GM18520 (cell line): Measurements from ENCODE around the gene IL34.
"Not testable (repeated sequence)": the region's sequence is repeated elsewhere in the genome, so short reads cannot be mapped to it uniquely, and the experiment has no call there.

Experiments
- ATAC-seq: cut with Tn5 transposase; IDR thresholded peaks from one replicate; pipeline ENCODE4 v1.9.1; 2021; ENCODE audit not compliant: unreplicated experiment

Gene IL34

GRCh38 chr16:70656712-70657263, 10.4 kb downstream of the IL34 start:
- ATAC-seq: no peak

DNA sequence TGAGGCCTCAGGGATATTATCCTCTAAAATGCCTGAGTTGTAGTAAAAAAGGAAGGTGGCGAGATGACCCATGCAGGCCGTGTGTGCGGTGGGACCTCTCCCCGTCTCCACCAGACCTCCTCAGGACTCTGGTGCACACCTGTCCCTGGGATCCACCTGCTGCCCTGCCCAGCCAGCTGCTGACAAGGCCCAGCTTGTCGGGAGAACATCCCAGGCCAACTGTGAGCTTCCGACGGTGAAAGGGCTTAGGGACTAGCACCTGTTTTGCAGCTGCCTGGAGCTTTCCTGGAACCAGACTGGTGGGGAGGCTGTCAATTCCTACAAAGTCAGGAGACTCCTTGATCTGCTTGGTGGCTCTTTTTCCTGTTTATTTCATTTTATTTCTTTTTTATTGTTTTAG, 11.6 kb downstream of the IL34 start:
- ATAC-seq: no peak

- no peak for ATAC-seq
Measured at GRCh38 chr16:70658921-70659320, 12.6 kb downstream of the IL34 start.

GRCh38 chr16:70659546-70659945, 13.2 kb downstream of the IL34 start:
- no peak for ATAC-seq

- ATAC-seq: no peak
Measured at GRCh38 chr16:70659953-70660671, 13.8 kb downstream of the IL34 start.

GRCh38 chr16:70660672-70661350, 14.5 kb downstream of the IL34 start:
- ATAC-seq: no peak

DNA sequence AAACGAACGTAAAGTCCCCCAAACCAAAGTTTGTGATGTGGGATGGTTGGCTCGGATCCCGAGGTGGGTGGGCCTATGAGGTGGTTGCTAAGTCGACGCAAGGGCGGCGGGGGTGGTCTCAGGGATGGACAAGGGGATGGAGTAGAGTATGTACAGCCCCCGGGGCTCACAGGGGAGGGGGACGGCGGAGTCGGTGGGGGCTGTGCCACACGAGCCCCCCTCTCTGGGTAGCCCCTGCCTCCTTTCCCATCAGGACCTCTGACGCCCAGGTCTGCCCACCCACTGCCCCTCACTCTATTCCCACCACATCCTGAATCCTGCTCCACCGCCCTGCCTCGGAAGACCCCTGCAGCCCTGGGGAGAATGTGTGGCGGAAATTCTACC, 15.2 kb downstream of the IL34 start:
- no peak for ATAC-seq

DNA sequence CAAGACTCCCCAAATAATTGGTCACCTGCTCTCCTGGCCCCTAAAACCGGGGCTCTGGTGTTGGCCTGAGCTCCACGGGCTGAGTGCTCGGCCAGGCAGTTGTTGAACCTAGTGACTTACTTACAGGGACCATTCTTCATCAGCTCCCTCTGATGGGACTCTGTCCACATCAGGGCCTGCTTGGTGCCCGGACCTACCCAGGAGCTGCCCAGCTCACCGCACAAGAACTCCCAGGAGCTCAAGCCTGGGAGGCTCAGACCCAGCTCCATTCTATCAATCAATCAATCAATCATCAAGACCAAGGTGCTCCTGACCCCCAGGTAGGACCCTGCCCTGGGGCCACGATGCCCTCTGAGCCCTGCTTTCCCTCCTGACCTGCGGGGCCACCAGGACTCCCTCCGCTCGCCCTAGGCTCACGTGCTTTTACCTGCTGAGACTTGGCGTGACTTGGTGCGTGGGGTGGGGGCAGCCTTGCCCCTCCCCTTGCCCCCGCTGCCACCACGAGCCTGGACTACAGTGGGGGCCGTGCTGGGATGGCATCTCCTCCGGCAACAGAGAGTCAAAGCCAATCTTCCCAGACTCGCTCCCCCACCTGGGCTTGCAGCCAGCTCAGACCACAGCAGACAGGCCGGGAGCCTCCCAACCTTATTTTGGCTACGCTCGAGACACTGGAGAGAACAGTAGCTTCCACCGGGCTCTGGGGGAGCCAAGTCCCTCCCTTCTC, 15.7 kb downstream of the IL34 start:
- no peak for ATAC-seq

DNA sequence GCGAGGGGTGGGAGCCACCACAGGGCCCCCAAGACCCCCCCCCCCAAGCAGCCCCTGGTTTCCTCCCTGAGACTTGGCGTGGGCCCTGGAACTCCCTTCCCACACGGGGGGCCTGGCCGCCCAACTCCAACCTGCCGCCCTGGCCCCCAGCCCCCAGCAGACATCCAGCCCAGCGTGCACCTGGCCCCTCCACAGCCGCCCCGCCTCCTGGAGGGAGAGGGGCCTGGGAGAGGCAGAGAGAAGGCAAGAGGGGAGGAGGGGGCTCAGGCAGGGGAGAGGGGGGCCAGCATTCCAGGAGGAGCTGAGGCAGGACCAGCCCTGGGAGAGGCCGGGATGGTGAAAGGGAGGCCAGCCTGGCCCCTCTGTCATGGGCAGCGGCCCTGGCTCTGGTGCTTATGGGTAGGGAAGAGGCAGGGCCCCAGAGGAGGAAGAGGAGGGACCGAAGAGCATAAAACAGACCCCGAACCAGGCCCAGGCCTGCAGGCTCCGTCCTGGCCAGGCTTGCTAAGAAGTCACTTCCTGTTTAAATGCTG, 16.7 kb downstream of the IL34 start:
- no peak for ATAC-seq

DNA sequence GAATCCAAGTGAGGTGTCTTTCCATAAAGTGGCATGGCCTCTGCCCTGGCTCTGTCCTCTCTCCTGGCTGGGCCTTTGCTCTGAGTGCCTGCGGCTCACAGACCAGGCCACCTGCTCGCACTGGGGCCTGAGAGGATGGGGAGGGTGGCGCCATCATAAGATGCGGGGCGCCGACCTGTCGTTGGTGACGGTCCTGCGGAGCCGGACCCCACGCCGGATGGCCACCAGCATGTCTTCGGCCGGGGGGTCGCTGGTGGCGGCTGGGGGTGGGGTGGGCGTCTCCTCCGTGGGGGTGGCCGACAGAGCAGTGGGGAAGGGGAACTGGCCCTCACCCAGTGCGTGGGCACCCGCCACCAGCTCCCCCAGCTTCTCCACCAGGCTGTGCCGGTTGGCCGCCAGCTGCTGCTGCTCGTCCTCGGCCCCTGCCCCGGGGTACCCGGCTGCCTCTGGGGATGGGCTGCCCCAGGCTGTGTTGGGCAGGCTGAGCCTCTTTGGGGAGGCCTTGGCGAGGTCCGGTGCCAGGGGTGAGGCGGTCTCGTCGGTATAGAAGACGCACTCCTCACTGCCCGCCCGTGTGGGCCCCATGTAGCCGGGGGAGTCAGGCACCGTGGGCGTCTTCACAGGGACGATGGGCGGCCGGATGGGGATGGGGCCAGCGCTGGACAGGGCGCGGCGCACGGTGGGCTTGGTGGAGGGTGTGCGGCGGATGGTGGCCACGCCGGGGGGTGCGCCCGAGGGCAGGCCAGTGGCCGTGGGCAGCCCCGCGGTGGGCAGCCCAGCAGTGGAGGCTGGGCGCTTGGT, 17.4 kb downstream of the IL34 start:
- no peak for ATAC-seq

- no peak for ATAC-seq
Measured at GRCh38 chr16:70664325-70665112, 18.2 kb downstream of the IL34 start.

DNA sequence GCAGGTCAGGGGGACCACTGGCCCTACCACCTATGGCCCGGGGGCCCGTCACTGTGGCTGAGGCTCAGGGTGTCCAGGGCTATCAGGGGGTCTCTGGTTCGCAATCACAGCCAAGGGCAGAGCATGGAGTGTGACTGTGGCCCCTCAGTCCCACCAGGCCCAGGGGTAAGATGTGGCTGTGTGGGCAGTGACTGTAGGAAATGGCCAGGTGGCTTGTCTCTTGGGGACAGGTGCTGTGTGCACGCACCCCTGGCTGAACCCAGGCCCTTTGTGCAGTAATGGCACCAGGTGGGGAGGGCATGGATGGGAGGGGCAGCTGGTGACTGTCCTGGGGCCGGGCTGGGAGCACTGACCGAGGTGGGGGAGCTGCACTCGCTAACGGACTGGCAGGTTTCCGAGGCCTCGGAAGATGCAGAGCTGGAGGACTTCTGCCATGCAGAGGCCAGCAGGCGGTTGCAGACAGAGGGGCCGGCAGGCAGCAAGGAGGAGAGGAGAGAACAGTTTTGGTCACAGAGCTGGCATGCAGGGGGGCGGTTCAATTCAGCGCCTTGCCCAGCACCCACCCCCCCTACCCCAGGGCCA, 18.8 kb downstream of the IL34 start:
- ATAC-seq: no peak

DNA sequence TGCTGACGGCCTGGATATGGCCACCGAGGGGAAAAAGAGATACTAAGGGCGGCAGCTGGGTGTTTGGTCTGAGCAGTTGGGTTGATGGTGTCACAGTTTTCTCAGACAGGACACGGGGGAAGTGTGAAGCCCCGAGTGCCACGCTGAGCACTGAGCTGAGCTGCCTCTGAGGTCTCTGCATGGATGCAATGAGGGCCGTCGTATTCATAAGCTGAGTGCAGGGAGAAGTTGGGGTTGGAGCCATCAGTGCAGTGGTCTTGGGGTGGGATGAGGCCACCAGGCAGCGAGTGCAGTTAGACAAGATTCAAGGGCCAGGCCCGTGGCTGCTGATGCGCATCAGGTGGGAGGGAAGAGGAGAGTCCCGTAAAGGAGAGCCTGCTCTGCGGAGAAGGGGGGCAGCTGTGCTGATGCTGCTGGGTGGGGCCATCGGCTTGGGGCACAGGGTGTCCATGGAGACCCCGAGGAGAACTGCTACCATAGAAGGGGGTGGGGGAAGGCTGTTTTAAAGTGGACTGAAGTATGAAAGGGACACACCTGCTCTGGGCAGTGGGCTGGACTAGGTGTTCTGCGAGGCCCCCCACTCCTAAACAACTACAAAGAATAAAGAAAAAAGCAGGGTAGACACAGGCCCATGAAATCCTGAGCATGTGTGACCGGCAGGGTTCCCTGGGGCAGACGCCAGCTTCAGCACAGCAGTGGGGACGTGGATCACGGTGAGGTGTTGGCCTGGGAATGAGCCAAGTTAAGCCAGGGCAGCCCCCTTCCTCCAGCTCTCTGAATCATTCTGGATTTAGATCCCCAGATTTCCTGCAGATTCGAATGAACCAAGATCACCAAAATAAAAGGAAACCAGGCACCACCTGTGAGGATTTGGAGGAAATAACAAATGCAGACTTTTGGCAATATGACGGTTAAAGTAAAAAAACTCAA, 19.7 kb downstream of the IL34 start:
- no peak for ATAC-seq

DNA sequence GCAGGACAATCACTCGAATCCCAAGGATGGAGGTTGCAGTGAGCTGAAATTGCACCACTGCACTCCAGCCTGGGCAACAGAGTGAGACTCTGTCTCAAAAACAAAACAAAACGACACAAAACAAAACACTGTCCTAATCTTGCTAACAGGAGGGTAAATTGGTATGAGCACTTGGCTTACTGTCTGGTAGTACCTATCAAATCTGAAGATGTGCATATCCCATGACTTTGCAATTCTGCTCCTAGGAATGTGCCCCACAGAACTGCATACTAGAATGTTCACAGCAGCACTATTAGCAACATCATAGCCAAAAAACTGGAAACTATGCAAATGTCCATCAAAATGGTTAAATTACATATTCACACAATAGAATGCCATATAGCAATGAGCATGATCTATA, 23.8 kb downstream of the IL34 start:
- ATAC-seq: no peak

DNA sequence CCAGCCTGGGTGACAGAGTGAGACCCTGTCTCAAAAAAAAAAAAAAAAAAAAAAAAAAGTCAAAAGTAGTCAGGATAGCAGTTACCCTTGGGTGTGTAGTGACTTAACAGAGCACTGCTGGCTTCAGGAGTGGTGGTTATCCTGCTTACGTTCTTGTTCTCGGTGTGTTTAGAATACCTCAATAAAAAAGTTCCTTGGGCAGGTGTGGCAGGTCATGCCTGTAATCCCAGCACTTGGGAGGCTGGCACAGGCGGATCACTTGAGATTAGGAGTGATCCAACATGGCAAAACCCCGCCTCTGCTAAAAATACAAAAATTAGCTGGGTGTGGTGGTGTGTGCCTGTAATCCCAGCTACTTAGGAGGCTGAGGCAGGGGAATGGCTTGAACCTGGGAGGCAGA, 24.6 kb downstream of the IL34 start:
- ATAC-seq: not testable (repeated sequence)

GRCh38 chr16:70674221-70675014, 28.1 kb downstream of the IL34 start:
- no peak for ATAC-seq

DNA sequence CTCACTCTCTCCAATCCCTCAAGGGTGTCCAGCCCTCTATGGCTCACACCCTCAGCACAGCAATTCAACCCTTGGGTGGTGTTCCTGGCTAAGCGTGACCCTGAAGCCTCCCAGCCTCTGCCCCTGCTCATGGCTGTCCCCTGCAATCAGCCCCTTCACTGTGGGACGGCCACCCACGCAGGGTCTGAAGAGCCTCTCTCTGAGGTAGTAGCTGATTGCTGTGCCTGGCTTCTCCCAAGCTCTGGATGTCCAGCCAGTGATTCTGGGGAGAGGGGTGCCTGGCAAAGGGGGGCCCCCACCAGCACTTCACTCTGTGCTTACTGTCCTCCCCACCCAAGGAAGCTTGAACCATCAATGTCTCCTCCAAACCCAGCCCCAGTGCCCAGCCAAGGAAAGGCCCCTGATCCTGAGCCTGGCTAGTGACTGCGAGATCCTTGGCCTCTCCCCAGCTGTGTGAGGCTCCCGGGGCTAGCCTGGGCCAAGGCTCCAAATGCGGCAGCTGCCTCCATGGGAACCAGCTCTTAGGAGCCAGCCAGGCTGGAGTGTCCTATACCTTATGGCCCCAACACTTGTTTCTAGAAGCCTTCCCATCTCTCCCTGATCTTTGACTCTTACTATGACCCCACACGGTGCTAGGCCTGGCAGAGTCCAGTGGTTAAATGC, 29.6 kb downstream of the IL34 start:
- no peak for ATAC-seq
